WI38 (cell line): ENCODE measurements around the gene CORO1C.

Experiments
- H3K4me3 ChIP-seq: 2 replicates; pipeline ENCODE4 v1.5.1; 2011; ENCODE audit warnings: low read depth, mild to moderate bottlenecking, control low read depth, low read length
- CTCF ChIP-seq: IDR thresholded peaks from 2 replicates; pipeline ENCODE4 v1.5.1; 2012; ENCODE audit warnings: low read depth, mild to moderate bottlenecking, control low read depth, low read length

The CORO1C gene

GRCh38 chr12:108599541-108599940 is 131.8 kb downstream of the CORO1C start:
- TF ChIP-seq CTCF = no peak
- no peak overlapping the region for H3K4me3 ChIP-seq

DNA sequence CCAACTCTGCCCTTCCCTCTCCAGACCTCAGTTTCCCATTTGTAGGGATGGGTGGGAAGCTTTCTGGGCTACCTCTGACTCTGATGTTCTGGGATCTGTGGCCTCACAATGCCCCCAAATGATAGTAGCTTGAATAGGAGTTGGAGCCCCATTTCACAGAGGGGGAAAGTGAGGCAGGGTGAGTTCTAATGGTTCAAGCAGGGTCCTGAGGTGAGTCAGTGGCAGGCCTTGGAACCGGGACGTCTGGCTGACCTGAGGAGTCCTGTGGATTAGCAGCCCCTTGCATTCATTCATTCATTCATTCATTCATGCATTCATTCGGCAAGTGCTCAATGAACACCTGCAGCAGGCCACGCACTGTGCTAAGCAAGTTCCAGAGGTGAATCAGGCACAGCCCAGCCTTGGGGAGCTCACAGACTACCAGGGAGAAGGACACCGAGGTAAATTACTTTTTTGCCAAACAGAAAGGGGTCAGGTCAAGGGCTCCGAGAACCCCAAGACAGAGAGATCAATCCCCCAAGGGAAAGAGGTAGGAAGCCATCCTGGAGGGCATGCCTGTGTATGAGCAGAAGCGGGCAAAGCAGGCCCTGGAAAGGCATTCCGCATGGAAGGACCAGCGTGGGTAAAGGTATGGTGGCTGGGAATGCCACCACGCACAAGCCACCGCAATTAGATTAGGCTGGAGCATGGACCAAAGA is 132.6 kb downstream of the CORO1C start:
- TF ChIP-seq CTCF = no peak
- H3K4me3 ChIP-seq = no peak overlapping the region; the same call in 1 of the 2 replicates

DNA sequence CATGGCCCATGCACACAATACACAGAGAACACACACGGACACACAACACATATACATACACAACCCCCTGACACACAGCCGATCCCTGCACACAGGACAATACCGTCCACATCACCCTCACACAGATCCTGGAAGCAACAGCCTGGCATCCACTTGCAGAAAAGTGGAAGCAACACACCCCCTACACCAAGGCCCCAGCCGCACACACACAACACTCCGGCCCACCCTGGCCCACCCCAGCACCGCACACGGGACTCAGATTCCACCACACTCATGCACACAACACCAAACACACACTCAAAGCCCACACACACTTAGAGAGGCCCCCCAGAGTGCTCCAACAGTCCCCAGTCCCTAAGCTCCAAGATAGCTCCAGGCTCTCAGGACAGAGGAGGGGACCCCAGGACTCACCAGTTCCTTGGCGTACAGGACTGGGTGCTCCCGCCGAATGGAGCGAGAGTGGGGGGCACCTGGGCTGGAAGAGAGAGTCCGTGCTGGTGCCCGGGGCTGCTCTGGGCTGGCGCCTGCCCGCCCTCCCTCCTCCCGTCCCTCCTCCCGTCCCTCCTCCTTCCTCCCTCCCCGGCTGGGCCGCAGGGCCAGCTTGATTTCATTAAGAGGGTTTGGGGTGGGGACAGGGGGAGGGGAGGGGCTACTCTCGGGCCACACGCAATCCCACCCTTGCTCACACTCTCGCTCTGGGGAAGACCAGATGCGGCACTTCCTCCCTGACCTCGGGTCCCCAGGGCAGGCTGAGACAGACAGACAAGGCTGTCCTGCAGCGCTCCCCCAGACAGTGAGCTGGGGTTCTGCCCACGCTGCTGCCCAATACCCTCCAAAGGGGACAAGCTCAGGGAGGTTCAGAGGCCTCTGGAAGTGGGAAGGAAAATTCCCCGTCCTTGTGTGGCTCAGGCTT is 133.5 kb downstream of the CORO1C start, which contains the start of gene TMEM119:
TMEM119 (minus strand) TSS at position 526 of the 913 bp plus-strand sequence. CDS start 5,701 bp downstream, outside the sequence.
- H3K4me3 ChIP-seq = peak within 1 kb of the TSS; percentile 71

DNA sequence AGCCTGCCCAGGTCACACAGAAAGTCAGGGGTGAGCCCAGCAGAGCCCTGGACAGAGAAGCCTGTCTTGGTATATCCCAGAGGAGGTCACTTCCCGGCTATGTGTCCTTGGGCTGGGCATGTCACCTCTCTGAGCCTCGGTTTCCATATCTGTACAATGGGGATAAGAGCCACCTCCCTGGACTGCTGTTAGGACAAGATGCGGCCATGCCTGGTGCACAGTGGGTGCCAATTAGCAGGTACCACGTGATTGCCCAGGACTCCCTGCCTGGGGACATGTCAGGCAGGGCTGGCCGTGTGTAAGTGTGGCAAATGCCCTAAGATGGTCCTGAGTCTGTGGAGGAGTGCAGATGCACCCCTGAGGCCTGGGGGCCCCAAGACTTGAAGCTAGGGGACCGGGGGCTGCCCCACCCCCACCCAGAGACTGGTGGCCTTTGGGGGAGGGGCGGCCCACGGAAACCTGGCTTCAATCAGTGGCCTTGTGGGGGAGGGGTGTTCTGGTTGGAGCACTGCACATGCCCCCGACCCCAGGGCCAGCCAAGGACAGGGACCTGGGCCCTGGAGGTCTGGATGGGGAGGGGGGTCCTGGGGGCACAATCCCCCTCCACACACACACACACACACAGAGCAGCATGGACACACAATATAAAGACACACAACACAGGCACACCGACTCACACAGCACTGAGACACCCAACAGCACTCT is 134.3 kb downstream of the CORO1C start:
- no peak for TF ChIP-seq CTCF
- peak overlapping the region; percentile 71 for H3K4me3 ChIP-seq

More for the DNA sequence above, 133.5 kb downstream of the CORO1C start, which contains the start of gene TMEM119:
- no peak for TF ChIP-seq CTCF

- no peak for TF ChIP-seq CTCF
- peak overlapping the region; percentile 71 for H3K4me3 ChIP-seq
These were observed 135.3 kb downstream of the CORO1C start for GRCh38 chr12:108595711-108596647.
